ENCODE data around the gene CEP112.
"Not testable (repeated sequence)": the region's sequence is repeated elsewhere in the genome, so short reads cannot be mapped to it uniquely, and the experiment has no call there.

CEP112 gene

GRCh38 chr17:65711671-65712276, 480.2 kb downstream of the CEP112 start:
- TF ChIP-seq ZNF274 (IDR thresholded peaks at IDR 0.05; ENCODE audit: low read depth, low read length) = no peak
- no peak overlapping the region for H3K4me3 ChIP-seq (ENCODE audit: low read length)

- no peak overlapping the region for H3K4me3 ChIP-seq (ENCODE audit: low read length)
- TF ChIP-seq ZNF274 (IDR thresholded peaks at IDR 0.05; ENCODE audit: low read depth, low read length) = no peak
Measured at GRCh38 chr17:65707780-65708179, 484.2 kb downstream of the CEP112 start.

DNA sequence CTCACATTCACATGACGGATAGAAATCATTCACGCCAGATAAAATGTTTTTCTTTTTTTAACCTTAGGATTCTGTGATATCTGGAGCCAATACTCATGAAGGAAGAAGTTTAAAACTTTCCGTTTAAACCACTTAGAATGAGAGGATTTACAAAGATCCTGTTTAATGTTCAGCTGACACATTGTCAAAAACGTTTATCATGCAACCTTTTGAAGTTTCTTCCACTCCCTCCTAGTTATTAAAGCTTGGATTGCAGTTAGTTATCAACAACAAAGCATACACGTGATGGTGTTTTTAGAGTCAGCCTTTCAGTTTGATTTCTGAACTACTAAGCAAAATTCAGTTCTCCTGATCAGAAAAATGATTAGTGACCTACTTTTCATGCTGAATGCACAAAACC, 487.2 kb downstream of the CEP112 start:
- no peak for TF ChIP-seq ZNF274 (IDR thresholded peaks at IDR 0.05; ENCODE audit: low read depth, low read length)
- no peak overlapping the region for H3K4me3 ChIP-seq (ENCODE audit: low read length)

DNA sequence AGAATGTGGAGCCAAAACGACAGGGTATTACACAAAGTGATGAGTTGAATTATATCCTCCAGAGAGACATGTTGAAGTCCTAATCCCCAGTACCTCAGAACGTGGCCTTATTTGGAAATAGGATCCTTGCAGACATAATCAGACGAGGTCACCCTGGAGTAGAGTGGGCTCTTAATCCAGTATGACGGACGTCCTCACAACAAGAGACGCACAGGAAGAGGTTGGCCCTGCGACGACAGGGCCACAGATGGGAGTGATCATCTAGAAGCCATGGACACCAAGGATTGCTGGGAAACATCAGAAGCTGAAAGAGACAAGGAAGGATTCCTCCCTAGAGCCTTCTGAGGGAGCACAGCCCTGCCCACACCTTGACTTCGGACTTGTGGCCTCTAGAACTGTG, 488.0 kb downstream of the CEP112 start:
- no peak overlapping the region for H3K4me3 ChIP-seq (ENCODE audit: low read length)
- no peak for TF ChIP-seq ZNF274 (IDR thresholded peaks at IDR 0.05; ENCODE audit: low read depth, low read length)

GRCh38 chr17:65699459-65699858, 492.5 kb downstream of the CEP112 start:
- TF ChIP-seq ZNF274 (IDR thresholded peaks at IDR 0.05; ENCODE audit: low read depth, low read length) = no peak
- no peak overlapping the region for H3K4me3 ChIP-seq (ENCODE audit: low read length)

DNA sequence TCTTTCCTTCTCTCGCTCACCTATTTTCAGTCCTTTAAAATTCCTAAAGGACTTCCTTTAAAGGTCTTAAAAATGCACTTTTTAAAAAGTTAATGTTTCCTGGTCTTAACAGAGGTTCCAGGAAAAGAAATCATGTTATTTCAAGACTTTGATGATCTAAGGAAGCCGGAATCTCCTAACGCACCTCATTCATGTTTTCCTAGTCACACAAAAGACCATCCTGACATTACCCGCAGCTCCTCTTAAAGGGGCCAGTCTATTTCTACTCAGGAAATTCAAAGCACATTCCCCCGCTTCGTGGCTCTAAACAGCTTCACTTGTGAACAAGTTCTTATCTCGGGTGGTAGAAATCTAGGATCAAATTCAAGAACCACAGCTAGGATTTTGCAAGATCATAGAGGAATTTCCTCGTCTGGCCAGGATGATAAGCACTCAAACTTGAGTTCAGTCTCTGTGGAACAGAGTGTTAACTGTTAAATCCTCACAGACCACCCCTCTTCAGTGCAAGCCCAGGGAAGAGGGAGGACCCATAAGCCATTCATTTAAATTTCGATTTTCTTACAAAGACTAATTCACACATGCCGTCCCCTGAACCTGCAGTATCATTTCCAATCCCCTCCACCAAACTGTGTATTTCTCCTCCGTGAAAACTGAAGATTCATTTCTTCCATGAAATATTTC, 493.4 kb downstream of the CEP112 start:
- TF ChIP-seq ZNF274 (IDR thresholded peaks at IDR 0.05; ENCODE audit: low read depth, low read length) = no peak
- H3K4me3 ChIP-seq (ENCODE audit: low read length) = no peak overlapping the region

GRCh38 chr17:65697661-65698060, 494.3 kb downstream of the CEP112 start:
- TF ChIP-seq ZNF274 (IDR thresholded peaks at IDR 0.05; ENCODE audit: low read depth, low read length) = no peak
- no peak overlapping the region for H3K4me3 ChIP-seq (ENCODE audit: low read length)

- no peak for TF ChIP-seq ZNF274 (IDR thresholded peaks at IDR 0.05; ENCODE audit: low read depth, low read length)
Measured at GRCh38 chr17:65696739-65697394, 495.1 kb downstream of the CEP112 start.

GRCh38 chr17:65694601-65695000, 497.3 kb downstream of the CEP112 start:
- no peak overlapping the region for H3K4me3 ChIP-seq (ENCODE audit: low read length)
- TF ChIP-seq ZNF274 (IDR thresholded peaks at IDR 0.05; ENCODE audit: low read depth, low read length) = no peak

More at GRCh38 chr17:65696739-65697394, 495.1 kb downstream of the CEP112 start:
- no peak overlapping the region for H3K4me3 ChIP-seq (ENCODE audit: low read length)

DNA sequence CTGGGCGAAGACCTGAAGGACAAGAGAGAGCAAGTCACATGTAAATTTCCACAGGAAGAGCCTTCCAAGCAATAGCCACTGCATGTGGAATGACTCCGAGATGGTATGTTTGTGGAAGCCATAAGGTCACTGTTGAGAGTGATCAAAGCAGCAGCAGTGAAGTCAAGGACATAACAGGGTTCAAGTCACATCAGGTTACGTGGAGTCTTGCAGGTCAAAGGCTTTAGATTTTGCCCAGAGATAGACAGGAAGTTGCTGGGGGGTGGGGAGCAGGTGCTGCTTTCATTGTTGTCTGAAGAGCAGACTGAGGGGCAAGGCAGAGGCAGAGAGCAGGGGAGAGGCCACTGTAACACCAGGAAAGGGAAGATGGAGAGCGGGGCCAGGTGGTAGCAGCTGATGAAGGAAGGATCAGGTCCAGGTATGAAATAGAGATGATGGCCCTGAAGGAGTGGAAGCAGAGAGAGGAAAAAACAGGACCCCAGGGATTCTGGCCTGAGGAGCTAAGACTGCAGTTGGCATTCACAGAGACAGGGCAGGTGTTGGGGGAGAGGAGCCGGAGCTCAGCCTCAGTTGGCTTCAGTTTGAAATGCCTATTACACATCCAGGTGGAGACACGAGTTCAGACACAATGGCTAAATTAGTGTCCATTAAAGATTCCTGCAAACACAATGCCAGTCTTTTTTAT, 501.2 kb downstream of the CEP112 start:
- H3K4me3 ChIP-seq (ENCODE audit: low read length) = no peak overlapping the region
- no peak for TF ChIP-seq ZNF274 (IDR thresholded peaks at IDR 0.05; ENCODE audit: low read depth, low read length)

GRCh38 chr17:65688307-65688706, 503.6 kb downstream of the CEP112 start:
- TF ChIP-seq ZNF274 (IDR thresholded peaks at IDR 0.05; ENCODE audit: low read depth, low read length) = no peak
- H3K4me3 ChIP-seq (ENCODE audit: low read length) = no peak overlapping the region

DNA sequence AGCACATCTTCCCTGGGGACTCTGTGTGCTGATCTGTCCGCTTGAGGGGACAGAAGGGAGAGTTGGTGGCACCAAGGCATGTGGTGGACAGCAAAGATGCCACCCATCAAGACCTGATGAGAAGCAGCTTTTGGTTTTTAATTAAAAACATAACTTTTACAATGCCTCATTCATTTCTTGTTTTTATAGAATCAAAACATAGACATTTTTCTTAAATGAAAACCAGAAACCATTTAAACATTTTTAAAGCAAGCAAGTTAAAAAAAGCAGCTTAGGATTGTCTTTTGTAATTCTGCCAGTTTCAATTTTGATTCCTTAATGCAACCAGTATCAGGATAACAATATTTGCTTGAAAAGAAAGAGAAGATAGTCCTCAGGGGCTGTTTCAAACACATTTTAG, 506.8 kb downstream of the CEP112 start:
- TF ChIP-seq ZNF274 (IDR thresholded peaks at IDR 0.05; ENCODE audit: low read depth, low read length) = no peak
- H3K4me3 ChIP-seq (ENCODE audit: low read length) = no peak overlapping the region

- TF ChIP-seq ZNF274 (IDR thresholded peaks at IDR 0.05; ENCODE audit: low read depth, low read length) = no peak
- no peak overlapping the region for H3K4me3 ChIP-seq (ENCODE audit: low read length)
Measured at GRCh38 chr17:65684631-65685030, 507.3 kb downstream of the CEP112 start.

DNA sequence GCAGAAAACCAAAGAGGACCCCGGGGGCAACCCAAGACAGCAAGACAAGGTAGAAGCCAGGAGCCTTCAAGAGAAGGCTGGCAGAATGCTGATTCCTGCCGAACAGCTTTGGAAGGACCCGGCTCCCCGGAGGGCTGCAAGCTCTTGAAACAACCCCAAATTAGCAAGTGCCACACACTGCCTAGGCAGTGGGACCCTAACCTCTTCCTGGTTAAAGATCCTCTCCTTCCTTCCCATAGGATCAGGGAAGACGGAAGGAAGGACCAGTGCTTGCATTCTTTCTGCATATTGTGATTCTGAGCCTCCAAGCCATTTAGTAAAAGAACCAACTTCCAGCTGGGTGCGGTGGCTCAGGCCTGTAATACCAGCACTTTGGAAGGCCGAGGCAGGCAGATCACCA, 508.5 kb downstream of the CEP112 start:
- TF ChIP-seq ZNF274 (IDR thresholded peaks at IDR 0.05; ENCODE audit: low read depth, low read length) = no peak
- no peak overlapping the region for H3K4me3 ChIP-seq (ENCODE audit: low read length)

GRCh38 chr17:65681763-65682162, 510.2 kb downstream of the CEP112 start:
- H3K4me3 ChIP-seq (ENCODE audit: low read length) = not testable (repeated sequence)
